Limb (tissue), 2 donors: Measurements from ENCODE around the gene PRUNE2.

Source experiments
- DNase-seq, 2 donors: peaks; one replicate each; pipeline ENCODE4 v3.0.0-alpha.2; 2016; ENCODE audit errors: extremely low spot score in 2 of 2

The PRUNE2 gene

GRCh38 chr9:76658510-76659231, 247.2 kb downstream of the PRUNE2 start:
- peak in 1 of 2 donors; percentile 69 for DNase-seq

GRCh38 chr9:76657265-76657664, 248.6 kb downstream of the PRUNE2 start:
- DNase-seq, result no peak

- no peak for DNase-seq
These were observed 249.9 kb downstream of the PRUNE2 start for GRCh38 chr9:76655971-76656370.

- no peak for DNase-seq
These were observed 250.8 kb downstream of the PRUNE2 start for GRCh38 chr9:76655121-76655541.

GRCh38 chr9:76654575-76654974, 251.3 kb downstream of the PRUNE2 start:
- DNase-seq, result no peak

GRCh38 chr9:76654051-76654461, 251.9 kb downstream of the PRUNE2 start:
- DNase-seq, result no peak

GRCh38 chr9:76652894-76653293, 253.0 kb downstream of the PRUNE2 start:
- DNase-seq, result no peak

GRCh38 chr9:76651119-76651705, 254.7 kb downstream of the PRUNE2 start:
- DNase-seq, result no peak

GRCh38 chr9:76650692-76651091, 255.2 kb downstream of the PRUNE2 start:
- no peak for DNase-seq

GRCh38 chr9:76649894-76650293, 256.0 kb downstream of the PRUNE2 start:
- no peak for DNase-seq

- DNase-seq, result no peak
These were observed 259.7 kb downstream of the PRUNE2 start for GRCh38 chr9:76646249-76646648.

- no peak for DNase-seq
These were observed 261.2 kb downstream of the PRUNE2 start for GRCh38 chr9:76644647-76645250.

- no peak for DNase-seq
These were observed 261.7 kb downstream of the PRUNE2 start for GRCh38 chr9:76644171-76644570.

GRCh38 chr9:76643399-76644117, 262.4 kb downstream of the PRUNE2 start:
- no peak for DNase-seq

- DNase-seq, result no peak
These were observed 263.2 kb downstream of the PRUNE2 start for GRCh38 chr9:76642701-76643209.

GRCh38 chr9:76642074-76642473, 263.8 kb downstream of the PRUNE2 start:
- DNase-seq, result no peak

- DNase-seq, result no peak
These were observed 267.9 kb downstream of the PRUNE2 start for GRCh38 chr9:76638001-76638400.

- DNase-seq, result no peak
These were observed 268.5 kb downstream of the PRUNE2 start for GRCh38 chr9:76637416-76637815.

- no peak for DNase-seq
These were observed 271.4 kb downstream of the PRUNE2 start for GRCh38 chr9:76634356-76635054.

GRCh38 chr9:76630916-76631315, 275.0 kb downstream of the PRUNE2 start:
- no peak for DNase-seq
